ENCODE measurements around the gene LST1.

LST1 gene

GRCh38 chr6:31617010-31617409 is 30.9 kb downstream of the LST1 start:
- no peak for DNase-seq (ENCODE audit: low spot score)
- TF ChIP-seq CTCF (IDR thresholded peaks at IDR 0.05; ENCODE audit: extremely low read depth, insufficient read depth, missing control alignments), result no peak
- in situ Hi-C loops (cut with MboI; ENCODE audit: low pct_unique_long_range_greater_than_20kb, low sequenced_read_pairs, unreplicated experiment), result no loop called here

GRCh38 chr6:31619805-31620585 is 33.9 kb downstream of the LST1 start:
- no peak for TF ChIP-seq CTCF (IDR thresholded peaks at IDR 0.05; ENCODE audit: extremely low read depth, insufficient read depth, missing control alignments)
- in situ Hi-C loops (cut with MboI; ENCODE audit: low pct_unique_long_range_greater_than_20kb, low sequenced_read_pairs, unreplicated experiment), result no loop called here
- peak; percentile 90 for DNase-seq (ENCODE audit: low spot score)

GRCh38 chr6:31620586-31621319 is 34.7 kb downstream of the LST1 start, which contains the start of gene PRRC2A:
PRRC2A (plus strand) TSS chr6:31620715; CDS start chr6:31622790, 2,075 bp downstream.
- in situ Hi-C loops (cut with MboI; ENCODE audit: low pct_unique_long_range_greater_than_20kb, low sequenced_read_pairs, unreplicated experiment), result no loop called here
- peak; percentile 99 for DNase-seq (ENCODE audit: low spot score)
- TF ChIP-seq CTCF (IDR thresholded peaks at IDR 0.05; ENCODE audit: extremely low read depth, insufficient read depth, missing control alignments), result no peak

- no peak for DNase-seq (ENCODE audit: low spot score)
- TF ChIP-seq CTCF (IDR thresholded peaks at IDR 0.05; ENCODE audit: extremely low read depth, insufficient read depth, missing control alignments), result no peak
- in situ Hi-C loops (cut with MboI; ENCODE audit: low pct_unique_long_range_greater_than_20kb, low sequenced_read_pairs, unreplicated experiment), result no loop called here
Measured at GRCh38 chr6:31621320-31621939, 35.4 kb downstream of the LST1 start.

GRCh38 chr6:31621991-31622390 is 35.9 kb downstream of the LST1 start:
- TF ChIP-seq CTCF (IDR thresholded peaks at IDR 0.05; ENCODE audit: extremely low read depth, insufficient read depth, missing control alignments), result no peak
- DNase-seq (ENCODE audit: low spot score), result no peak
- in situ Hi-C loops (cut with MboI; ENCODE audit: low pct_unique_long_range_greater_than_20kb, low sequenced_read_pairs, unreplicated experiment), result no loop called here

GRCh38 chr6:31622684-31623091 is 36.6 kb downstream of the LST1 start:
- in situ Hi-C loops (cut with MboI; ENCODE audit: low pct_unique_long_range_greater_than_20kb, low sequenced_read_pairs, unreplicated experiment), result no loop called here
- DNase-seq (ENCODE audit: low spot score), result no peak
- TF ChIP-seq CTCF (IDR thresholded peaks at IDR 0.05; ENCODE audit: extremely low read depth, insufficient read depth, missing control alignments), result no peak

All from GM13977 (cell line).